Measurements from ENCODE around the gene AWAT2. TPM values are rescaled to one million over a fixed set of nuclear protein-coding genes. Genes with fewer than 3 reads are reported as not detected.

Gene AWAT2
- total and polyA plus RNA-seq, 10 of the 15 experiments (the other 5 are each of a cell fraction or from before 2014, with no cell fraction given): not detected

- Histone ChIP-seq H3K9ac (ENCODE audit: control insufficient read depth, insufficient read depth, low read length) (no peak overlapping the region), H3K79me2 (ENCODE audit: control insufficient read depth, insufficient read depth, low read length) (no peaks in the 10 kb centered on the region), H3K36me3 (ENCODE audit: control insufficient read depth in 2 of 2, insufficient read depth in 2 of 2, low read length in 1 of 2) (no peaks in the 10 kb centered on the region), H3K9me3 (replicated peaks; ENCODE audit: control insufficient read depth, insufficient read depth, low read length) (no peaks in the 10 kb centered on the region), H3K27ac (ENCODE audit: control insufficient read depth, insufficient read depth) (no peak overlapping the region), H3K4me3 (no peak overlapping the region), H3K27me3 (replicated peaks in 1 of 2; ENCODE audit: control insufficient read depth in 2 of 2, insufficient read depth in 2 of 2, low read length in 1 of 2) (no peaks in the 10 kb centered on the region; a peak in 2 of 4 replicates), H2AFZ (ENCODE audit: control insufficient read depth, low read depth, low read length) (no peak overlapping the region), H3K4me2 (ENCODE audit: control insufficient read depth, insufficient read depth) (no peak overlapping the region), H3K4me1 (ENCODE audit: control insufficient read depth, insufficient read depth, low read length) (no peaks in the 10 kb centered on the region), H4K20me1 (ENCODE audit: control insufficient read depth, insufficient read depth) (no peaks in the 10 kb centered on the region)
- ChIA-PET POLR2A (no interaction called here), SMC1A (ENCODE audit: uncharacterized antibody, unreplicated experiment) (interaction anchor here (1.0 to 1.2 kb wide), 2 partner anchors 9 to 11 kb away, joined by 3 to 4 read pairs; no protein-coding TSS in a partner anchor), RAD21 (ENCODE audit: unreplicated experiment) (no interaction called here), CTCF (interaction anchor here (0.8 to 3.8 kb wide), 4 partner anchors 9 to 57 kb away, joined by 3 to 24 read pairs (median 4); no protein-coding TSS in a partner anchor)
- no peak for DNase-seq (ENCODE audit: low read depth, low spot score)
- TF ChIP-seq ZBTB11 (CRISPR knock-in tag; IDR thresholded peaks at IDR 0.05): no peak
- TF ChIP-seq E4F1 (IDR thresholded peaks at IDR 0.05; ENCODE audit: borderline replicate concordance, partially characterized antibody): no peak
- no peak for TF ChIP-seq BMI1 (IDR thresholded peaks at IDR 0.05; ENCODE audit: borderline replicate concordance)
- no peak for TF ChIP-seq POU2F2 (IDR thresholded peaks at IDR 0.05; ENCODE audit: borderline replicate concordance, low read depth, low read length)
- TF ChIP-seq ZNF24 (IDR thresholded peaks at IDR 0.05): no peak
- BruUV-seq (replicated peaks): no TSS peak
- 12% methylated on average over 6 of the region's 6 CpGs for WGBS (ENCODE audit: insufficient coverage, insufficient replicate concordance, low lambda C conversion rate, missing lambda C conversion rate)
- intact Hi-C loops (cut with micrococcal nuclease; ENCODE audit: unreplicated experiment): no loop called here
- in situ Hi-C loops (cut with MboI): loop anchor here (25.0 kb wide), 2 partner anchors 95 to 395 kb away; partner anchors contain the start of genes DLG3 and IGBP1
- no peak for ATAC-seq
- FAIRE-seq: no peak
These were observed 7.7 kb downstream of the AWAT2 start for GRCh38 chrX:70041993-70042392.
